IMR-90 (cell line): ENCODE measurements around the gene TVP23B. TPM values are rescaled to one million over a fixed set of nuclear protein-coding genes. Genes with fewer than 3 reads are reported as not detected.

Source experiments
- ATAC-seq: fragments of 200-7000 bp; cut with Tn5 transposase; 2 replicates; pipeline ENCODE4 v1.9.1; 2020; ENCODE audit warnings: low read depth, mild to moderate bottlenecking, moderate library complexity
- BruUV-seq: library from RNA; stranded (reverse); fragments of 400-500 nt; replicated peaks from 2 replicates; lab custom pipeline; 2021; lab: Mats Ljungman, UMichigan
- CTCF ChIA-PET: fragments of 300-600 bp; formaldehyde crosslinking; extraction: SDS; loops from one replicate; lab custom pipeline; 2021; ENCODE audit warnings: antibody characterized with exemption; lab: Yijun Ruan, JAX
- POLR2A ChIA-PET: fragments of 300-600 bp; sonication (Branson Sonifier 250); formaldehyde crosslinking; loops from one replicate; lab custom pipeline; 2022; ENCODE audit warnings: antibody characterized with exemption; ENCODE audit not compliant: unreplicated experiment; lab: Charles Lee
- DNase-seq: peaks from one replicate; pipeline ENCODE4 v3.0.0; 2013
- H2AFZ ChIP-seq: replicated peaks from 2 replicates; pipeline ENCODE3; 2013; ENCODE audit warnings: low read length, mild to moderate bottlenecking; ENCODE audit not compliant: poor library complexity
- H2AK5ac ChIP-seq: 2 replicates; pipeline ENCODE4 v1.6.1; 2013; ENCODE audit warnings: low read depth, low read length, inconsistent platforms
- H2AK9ac ChIP-seq: replicated peaks from 2 replicates; pipeline ENCODE3; 2013; ENCODE audit warnings: mild to moderate bottlenecking, low read depth, low read length, moderate library complexity; ENCODE audit not compliant: poor library complexity
- H2BK120ac ChIP-seq: 2 replicates; pipeline ENCODE4 v1.6.1; 2013; ENCODE audit warnings: low read depth, low read length, inconsistent platforms
- H2BK15ac ChIP-seq: 3 replicates; pipeline ENCODE4 v1.6.1; 2013; ENCODE audit warnings: low read depth, low read length, inconsistent platforms
- H2BK20ac ChIP-seq: 2 replicates; pipeline ENCODE4 v1.6.1; 2013; ENCODE audit warnings: low read depth, mild to moderate bottlenecking, inconsistent platforms, low read length, moderate library complexity
- H2BK5ac ChIP-seq: 2 replicates; pipeline ENCODE4 v1.6.1; 2013; ENCODE audit warnings: mild to moderate bottlenecking, low read depth, low read length, inconsistent platforms; ENCODE audit not compliant: poor library complexity, severe bottlenecking
- H3K14ac ChIP-seq: replicated peaks from 2 replicates; pipeline ENCODE4 v1.6.1; 2013; ENCODE audit warnings: low read depth, low read length, inconsistent platforms
- H3K18ac ChIP-seq: 2 replicates; pipeline ENCODE4 v1.6.1; 2013; ENCODE audit warnings: low read depth, low read length, control low read depth
- H3K23ac ChIP-seq: 2 replicates; pipeline ENCODE4 v1.6.1; 2013; ENCODE audit warnings: low read depth, low read length, inconsistent platforms
- H3K27ac ChIP-seq: 2 replicates; pipeline ENCODE4 v1.5.1; 2013; ENCODE audit warnings: mild to moderate bottlenecking, control low read depth, low read length; ENCODE audit not compliant: insufficient read depth
- H3K27me3 ChIP-seq: 2 replicates; pipeline ENCODE4 v1.6.1; 2013; ENCODE audit warnings: low read length; ENCODE audit not compliant: control insufficient read depth, insufficient read depth
- H3K36me3 ChIP-seq: 2 replicates; pipeline ENCODE4 v1.6.1; 2013; ENCODE audit warnings: low read length, mixed read lengths; ENCODE audit not compliant: control insufficient read depth, insufficient read depth
- H3K4ac ChIP-seq: 2 replicates; pipeline ENCODE4 v1.6.1; 2013; ENCODE audit warnings: low read depth, low read length, inconsistent platforms
- H3K4me1 ChIP-seq: 2 replicates; pipeline ENCODE4 v1.6.1; 2013; ENCODE audit warnings: low read length, mixed read lengths; ENCODE audit not compliant: control insufficient read depth, insufficient read depth
- H3K4me2 ChIP-seq: 2 replicates; pipeline ENCODE4 v1.6.1; 2013; ENCODE audit warnings: low read depth, mild to moderate bottlenecking, control low read depth, low read length, moderate library complexity
- H3K4me3 ChIP-seq: 2 replicates; pipeline ENCODE4 v1.5.1; 2013; ENCODE audit warnings: low read depth, mild to moderate bottlenecking, control low read depth, low read length, moderate library complexity; ENCODE audit not compliant: insufficient read depth
- H3K56ac ChIP-seq: 2 replicates; pipeline ENCODE4 v1.6.1; 2013; ENCODE audit warnings: low read length, inconsistent platforms; ENCODE audit not compliant: insufficient read depth; ENCODE audit errors: extremely low read depth
- H3K79me1 ChIP-seq, 2 experiments: 2 replicates each; pipeline ENCODE4 v1.6.1; 2013; ENCODE audit warnings: low read length in 2 of 2, inconsistent platforms in 1 of 2, low read depth in 1 of 2
- H3K9ac ChIP-seq: 2 replicates; pipeline ENCODE4 v1.6.1; 2013; ENCODE audit warnings: low read depth, low read length, control low read depth
- H3K9me1 ChIP-seq: 2 replicates; pipeline ENCODE4 v1.6.1; 2013; ENCODE audit warnings: low read length, inconsistent platforms; ENCODE audit not compliant: insufficient read depth
- H3K9me3 ChIP-seq: 2 replicates; pipeline ENCODE4 v1.6.1; 2013; ENCODE audit warnings: low read length; ENCODE audit not compliant: control insufficient read depth, insufficient read depth
- H4K20me1 ChIP-seq: 2 replicates; pipeline ENCODE4 v1.6.1; 2013; ENCODE audit warnings: low read length, inconsistent platforms; ENCODE audit not compliant: insufficient read depth
- H4K5ac ChIP-seq: 2 replicates; pipeline ENCODE4 v1.6.1; 2013; ENCODE audit warnings: mild to moderate bottlenecking, low read depth, low read length, control low read depth
- H4K8ac ChIP-seq, 2 experiments: 2 replicates each; pipeline ENCODE4 v1.6.1; 2013; ENCODE audit warnings: low read depth in 2 of 2, low read length in 2 of 2, control low read depth in 1 of 2, inconsistent platforms in 1 of 2
- H4K91ac ChIP-seq: 2 replicates; pipeline ENCODE4 v1.6.1; 2013; ENCODE audit warnings: low read depth, low read length, inconsistent platforms; ENCODE audit not compliant: insufficient read depth
- CEBPB ChIP-seq: IDR thresholded peaks from 2 replicates; pipeline ENCODE4 v1.6.1; 2012; ENCODE audit warnings: low read depth, low read length, improper control_type of control experiment
- CHD1 ChIP-seq: IDR thresholded peaks from 2 replicates; pipeline ENCODE4 v1.6.1; 2012; ENCODE audit warnings: low read depth, low read length, improper control_type of control experiment
- CTCF ChIP-seq: conservative IDR thresholded peaks from 2 replicates; pipeline ENCODE4 v1.5.1; 2012; ENCODE audit warnings: mild to moderate bottlenecking, low read depth, low read length, improper control_type of control experiment
- FOS ChIP-seq: fragments of 150-350 bp; IDR thresholded peaks from 2 replicates; pipeline ENCODE4 v1.6.1; 2016; ENCODE audit warnings: low read depth, low read length
- MAFK ChIP-seq: IDR thresholded peaks from 2 replicates; pipeline ENCODE4 v1.6.1; 2012; ENCODE audit warnings: low read depth, low read length, improper control_type of control experiment
- MAZ ChIP-seq: IDR thresholded peaks from 2 replicates; pipeline ENCODE4 v1.6.1; 2012; ENCODE audit warnings: low read depth, mild to moderate bottlenecking, low read length, improper control_type of control experiment, moderate library complexity, borderline replicate concordance
- MXI1 ChIP-seq: IDR thresholded peaks from 2 replicates; pipeline ENCODE4 v1.6.1; 2012; ENCODE audit warnings: low read depth, mild to moderate bottlenecking, low read length, moderate library complexity, borderline replicate concordance
- RFX5 ChIP-seq: IDR thresholded peaks from 2 replicates; pipeline ENCODE4 v1.8.0; 2012; ENCODE audit warnings: low read depth, mild to moderate bottlenecking, low read length, moderate library complexity
- USF2 ChIP-seq: fragments of 150-350 bp; IDR thresholded peaks from 2 replicates; pipeline ENCODE4 v1.6.1; 2017; ENCODE audit warnings: mild to moderate bottlenecking, antibody characterized with exemption, low read length, low read depth
- WGBS, 2 experiments: methylation state at CpG; one replicate each; pipeline versions ENCODE4 v1.1.5 to v1.1.7; 2013; ENCODE audit warnings: missing lambda C conversion rate in 2 of 2; ENCODE audit not compliant: insufficient read length in 1 of 2; ENCODE audit errors: extremely low coverage in 2 of 2; 5-methylcytosine and 5-hydroxymethylcytosine counted together
- dilution Hi-C: fragments of 300-500 bp; cut with HindIII; formaldehyde crosslinking; loops from one replicate; pipeline ENCODE4 v1.14.3; 2018; ENCODE audit warnings: low sequenced_read_pairs; ENCODE audit not compliant: unreplicated experiment
- in situ Hi-C: fragments of 300-500 bp; cut with MboI; formaldehyde crosslinking; loops from 3 replicates; pipeline ENCODE4 v1.14.3; 2019; ENCODE audit warnings: low sequenced_read_pairs, inconsistent platforms, mixed read lengths
- intact Hi-C: fragments of 100-400 bp; cut with micrococcal nuclease; formaldehyde crosslinking; loops from 2 replicates; pipeline ENCODE4 v1.10.0; 2022
- polyA plus RNA-seq, 3 experiments: library from polyadenylated mRNA; depleted of rRNA; stranded (reverse); fragments of >200 nt; gene quantifications; 2 replicates each; pipeline ENCODE4 v1.2.3, GENCODE V29; 2012; ENCODE audit warnings: low replicate concordance in 1 of 3
- total RNA-seq: library from RNA; depleted of rRNA; stranded (reverse); fragments of >200 nt; gene quantifications from 2 replicates; pipeline ENCODE4 v1.2.3, GENCODE V29; 2012

Gene TVP23B
- total and polyA plus RNA-seq, 2 of the 4 experiments (the other 2 are of a cell fraction) = 30.9 to 35.7 TPM

- no peak overlapping the region for H3K4me2 ChIP-seq
- H2BK20ac ChIP-seq = no peak overlapping the region
- H3K27me3 ChIP-seq = no peaks in the 10 kb centered on the region
- no peaks in the 10 kb centered on the region for H4K20me1 ChIP-seq
- no peak for ATAC-seq
- H2BK15ac ChIP-seq = no peak overlapping the region
- no peak overlapping the region for H3K18ac ChIP-seq
- dilution Hi-C loops (no loop called here), in situ Hi-C loops (no loop called here), intact Hi-C loops (no loop called here)
- H2AK5ac ChIP-seq = no peak overlapping the region
- POLR2A ChIA-PET = no interaction called here
- H3K4ac ChIP-seq = no peak overlapping the region
- no TSS peak for BruUV-seq
- DNase-seq = no peak
- H2AFZ ChIP-seq = no peak overlapping the region
- H4K91ac ChIP-seq = no peak overlapping the region
- H2BK5ac ChIP-seq = no peak overlapping the region
- CTCF ChIA-PET = no interaction called here
- H3K9me3 ChIP-seq = no peaks in the 10 kb centered on the region
- no peak overlapping the region for H3K4me3 ChIP-seq
- peaks cover 8% of the 10 kb centered on the region; the same call in 1 of the 2 replicates for H3K9me1 ChIP-seq
- H3K14ac ChIP-seq = no peak overlapping the region; the same call in 1 of the 2 replicates
- H3K27ac ChIP-seq = no peak overlapping the region
- no peaks in the 10 kb centered on the region for H3K36me3 ChIP-seq
- H3K9ac ChIP-seq = no peak overlapping the region
- H3K56ac ChIP-seq = no peak overlapping the region
- H3K4me1 ChIP-seq = no peaks in the 10 kb centered on the region; the same call in 1 of the 2 replicates
- H3K23ac ChIP-seq = no peak overlapping the region
- WGBS, 2 experiments = 100% methylated on average over 1 of the region's 6 CpGs; no CpG with 5 or more reads in 1 of the 2 experiments
- no peaks in the 10 kb centered on the region; a peak in 1 of 4 replicates for H3K79me1 ChIP-seq
- H4K5ac ChIP-seq = no peak overlapping the region
- TF ChIP-seq RFX5 (no peak), FOS (no peak), CTCF (no peak), USF2 (no peak), CEBPB (no peak), CHD1 (no peak), MXI1 (no peak), MAZ (no peak), MAFK (no peak)
- H4K8ac ChIP-seq = no peak overlapping the region
- H2AK9ac ChIP-seq = no peak overlapping the region
- no peak overlapping the region for H2BK120ac ChIP-seq
Measured at GRCh38 chr17:18848501-18848900, 67.5 kb downstream of the TVP23B start.
